Keratinocyte (primary cell): ENCODE data around the gene RAB43. TPM values are rescaled to one million over a fixed set of nuclear protein-coding genes. Genes with fewer than 3 reads are reported as not detected.
A peak's percentile ranks its signal among the peaks of the same experiment; 100 is the strongest.

ENCODE experiments used
- DNase-seq: peaks from one replicate; pipeline ENCODE4 v3.0.0-alpha.2; 2011; ENCODE audit warnings: low read depth, missing footprints, low spot score
- FAIRE-seq: peaks from 2 replicates; lab custom pipeline; 2011; peaks lifted over from hg19 to GRCh38; lab: Jason Lieb, UNC
- H2AFZ ChIP-seq: 2 replicates; pipeline ENCODE4 v1.6.0; 2012; ENCODE audit warnings: low read length, control low read depth, inconsistent platforms; ENCODE audit not compliant: control insufficient read depth
- H3K27ac ChIP-seq: 2 replicates; pipeline ENCODE4 v1.5.1; 2011; ENCODE audit warnings: low read length; ENCODE audit not compliant: control insufficient read depth, insufficient read depth
- H3K27me3 ChIP-seq: 3 replicates; pipeline ENCODE4 v1.6.0; 2011; ENCODE audit warnings: low read length; ENCODE audit not compliant: control insufficient read depth, insufficient read depth; ENCODE audit errors: extremely low read depth
- H3K36me3 ChIP-seq, 2 experiments: 2 replicates in 1 of 2; 3 replicates in 1 of 2; pipeline ENCODE4 v1.5.1; 2011; ENCODE audit warnings: low read length in 2 of 2, mild to moderate bottlenecking in 1 of 2; ENCODE audit not compliant: control insufficient read depth in 2 of 2, insufficient read depth in 2 of 2; ENCODE audit errors: extremely low read depth in 1 of 2
- H3K4me1 ChIP-seq: 3 replicates; pipeline ENCODE4 v1.5.1; 2011; ENCODE audit warnings: low read length; ENCODE audit not compliant: control insufficient read depth, insufficient read depth; ENCODE audit errors: extremely low read depth
- H3K4me2 ChIP-seq: 3 replicates; pipeline ENCODE4 v1.6.0; 2011; ENCODE audit warnings: low read depth, low read length; ENCODE audit not compliant: control insufficient read depth, insufficient read depth; ENCODE audit errors: extremely low read depth
- H3K4me3 ChIP-seq, 3 experiments: fragments of 200-600 bp in 1 of 3; sonication (generic) in 1 of 3; 2 replicates in 2 of 3; 3 replicates in 1 of 3; pipeline ENCODE4 v1.5.1; 2011 to 2016; ENCODE audit warnings: low read length in 3 of 3, mild to moderate bottlenecking in 3 of 3, control low read depth in 2 of 3, inconsistent platforms in 1 of 3, low read depth in 1 of 3, mixed read lengths in 1 of 3, mixed run types in 1 of 3, moderate library complexity in 1 of 3; ENCODE audit not compliant: control insufficient read depth in 2 of 3, insufficient read depth in 2 of 3; ENCODE audit errors: extremely low read depth in 1 of 3
- H3K79me2 ChIP-seq: 2 replicates; pipeline ENCODE4 v1.6.0; 2012; ENCODE audit warnings: low read length; ENCODE audit not compliant: control insufficient read depth, insufficient read depth
- H3K9ac ChIP-seq: 3 replicates; pipeline ENCODE4 v1.6.0; 2011; ENCODE audit warnings: low read length; ENCODE audit not compliant: control insufficient read depth, insufficient read depth; ENCODE audit errors: extremely low read depth
- H3K9me1 ChIP-seq: 3 replicates; pipeline ENCODE4 v1.6.0; 2011; ENCODE audit warnings: low read length; ENCODE audit not compliant: control insufficient read depth, insufficient read depth; ENCODE audit errors: extremely low read depth
- H3K9me3 ChIP-seq: 2 replicates; pipeline ENCODE4 v1.5.1; 2012; ENCODE audit warnings: low read depth, low read length; ENCODE audit not compliant: control insufficient read depth
- H4K20me1 ChIP-seq: 3 replicates; pipeline ENCODE4 v1.6.0; 2011; ENCODE audit warnings: low read length; ENCODE audit not compliant: control insufficient read depth, insufficient read depth; ENCODE audit errors: extremely low read depth
- EZH2 ChIP-seq: IDR thresholded peaks from one replicate; pipeline ENCODE4 v1.6.1; 2012; ENCODE audit warnings: inconsistent platforms, mild to moderate bottlenecking, low read length, moderate library complexity
- dilution Hi-C: fragments of 300-500 bp; cut with MboI; formaldehyde crosslinking; loops from one replicate; pipeline ENCODE4 v1.7.0; 2020; ENCODE audit warnings: low sequenced_read_pairs; ENCODE audit not compliant: extremely low pct_ligation_motif_present
- polyA plus RNA-seq, 5 experiments: library from polyadenylated mRNA; depleted of rRNA in 3 of 5; stranded (reverse) in 3 of 5; stranded (forward) in 1 of 5; unstranded in 1 of 5; fragments of >200 nt; gene quantifications; 1 replicate in 1 of 5; 2 replicates in 3 of 5; 3 replicates in 1 of 5; pipeline versions ENCODE4 v1.2.1 to v1.2.3, GENCODE V29; 2011 to 2012; ENCODE audit warnings: missing spikeins in 2 of 5, low read depth in 1 of 5, low replicate concordance in 1 of 5
- TF ChIP-seq, protein P1 (sequence below), 3 experiments: IDR thresholded peaks in 1 of 3; conservative IDR thresholded peaks in 1 of 3; optimal IDR thresholded peaks in 1 of 3; 2 replicates in 2 of 3; 3 replicates in 1 of 3; pipeline versions ENCODE3 to v1.5.1; 2011; ENCODE audit warnings: low read length in 3 of 3, mild to moderate bottlenecking in 3 of 3, moderate library complexity in 2 of 3, control low read depth in 1 of 3, inconsistent platforms in 1 of 3; ENCODE audit not compliant: insufficient read depth in 2 of 3; ENCODE audit errors: extremely low read depth in 1 of 3

RAB43 gene
- polyA plus RNA-seq, 1 donor (not counting 4 experiments of a cell fraction or from before 2014, with no cell fraction given) = 8.1 TPM

DNA sequence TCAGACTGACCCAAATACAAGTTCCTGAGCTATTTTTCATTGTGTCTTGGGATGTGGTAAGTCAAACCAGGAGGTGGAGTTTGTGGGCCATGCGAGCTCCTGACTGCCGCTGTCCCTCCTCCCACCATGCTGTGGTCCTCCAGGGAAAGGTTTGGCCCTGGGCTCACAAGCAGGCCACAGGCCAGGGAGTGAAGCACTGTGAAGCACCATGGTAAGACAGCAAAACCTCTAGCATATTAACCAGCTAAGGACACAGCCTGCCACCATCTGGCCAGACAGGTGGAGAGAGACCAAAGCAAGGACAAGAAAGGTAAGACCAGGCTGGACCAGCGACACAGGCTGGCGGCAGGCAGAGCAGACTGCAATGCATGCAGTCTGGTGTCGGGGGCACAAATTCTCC lies 15.3 kb downstream of the RAB43 start:
- DNase-seq = no peak
- peaks cover 60% of the 10 kb centered on the region for H3K79me2 ChIP-seq
- dilution Hi-C loops = no loop called here

DNA sequence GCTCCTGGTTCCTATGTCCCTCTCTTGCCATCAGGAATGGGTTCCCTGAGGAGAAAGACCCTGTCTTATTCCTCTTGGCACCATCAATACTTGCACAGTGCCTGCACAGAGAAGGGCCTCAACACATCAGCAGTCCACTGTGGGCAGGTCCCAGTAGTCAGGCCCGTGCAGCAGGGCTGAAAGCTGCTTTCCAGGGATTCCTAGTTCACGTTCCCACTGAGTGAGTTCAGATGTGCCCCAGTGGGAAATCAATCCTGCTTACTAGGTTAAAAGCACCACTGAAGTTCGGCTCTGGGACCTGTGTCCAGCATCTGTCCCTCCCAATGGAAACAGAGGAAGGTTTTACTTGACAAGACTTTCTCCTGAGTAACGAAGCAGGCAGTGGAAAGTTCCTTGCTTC lies 15.7 kb downstream of the RAB43 start:
- DNase-seq (no peak), FAIRE-seq (no peak)
- Histone ChIP-seq H3K9me3 (no peaks in the 10 kb centered on the region), H3K27ac (no peak overlapping the region), H3K9me1 (peaks cover 3% of the 10 kb centered on the region), H3K9ac (no peak overlapping the region), H4K20me1 (peaks cover 9% of the 10 kb centered on the region), H3K4me3 (no peak overlapping the region), H3K4me1 (no peaks in the 10 kb centered on the region), H3K4me2 (no peak overlapping the region), H2AFZ (no peak overlapping the region), H3K79me2 (peaks cover 59% of the 10 kb centered on the region), H3K36me3 (peaks cover 12 to 17% of the 10 kb centered on the region in 2 experiments), H3K27me3 (no peaks in the 10 kb centered on the region)
- dilution Hi-C loops = no loop called here
- TF ChIP-seq EZH2 = no peak
- TF ChIP-seq, protein P1, sequence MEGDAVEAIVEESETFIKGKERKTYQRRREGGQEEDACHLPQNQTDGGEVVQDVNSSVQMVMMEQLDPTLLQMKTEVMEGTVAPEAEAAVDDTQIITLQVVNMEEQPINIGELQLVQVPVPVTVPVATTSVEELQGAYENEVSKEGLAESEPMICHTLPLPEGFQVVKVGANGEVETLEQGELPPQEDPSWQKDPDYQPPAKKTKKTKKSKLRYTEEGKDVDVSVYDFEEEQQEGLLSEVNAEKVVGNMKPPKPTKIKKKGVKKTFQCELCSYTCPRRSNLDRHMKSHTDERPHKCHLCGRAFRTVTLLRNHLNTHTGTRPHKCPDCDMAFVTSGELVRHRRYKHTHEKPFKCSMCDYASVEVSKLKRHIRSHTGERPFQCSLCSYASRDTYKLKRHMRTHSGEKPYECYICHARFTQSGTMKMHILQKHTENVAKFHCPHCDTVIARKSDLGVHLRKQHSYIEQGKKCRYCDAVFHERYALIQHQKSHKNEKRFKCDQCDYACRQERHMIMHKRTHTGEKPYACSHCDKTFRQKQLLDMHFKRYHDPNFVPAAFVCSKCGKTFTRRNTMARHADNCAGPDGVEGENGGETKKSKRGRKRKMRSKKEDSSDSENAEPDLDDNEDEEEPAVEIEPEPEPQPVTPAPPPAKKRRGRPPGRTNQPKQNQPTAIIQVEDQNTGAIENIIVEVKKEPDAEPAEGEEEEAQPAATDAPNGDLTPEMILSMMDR (optimal IDR thresholded peaks at IDR 0.05 in 1 of 3, IDR thresholded peaks at IDR 0.05 in 1 of 3, conservative IDR thresholded peaks at IDR 0.05 in 1 of 3; ENCODE audit: extremely low read depth in 1 of 3, insufficient read depth in 2 of 3, low read length in 3 of 3) = no peak

More for the DNA sequence above, 15.3 kb downstream of the RAB43 start:
- no peak overlapping the region for H3K4me2 ChIP-seq
- no peak overlapping the region for H3K9ac ChIP-seq
- H3K27ac ChIP-seq = no peak overlapping the region
- TF ChIP-seq, protein P1 (optimal IDR thresholded peaks at IDR 0.05 in 1 of 3, IDR thresholded peaks at IDR 0.05 in 1 of 3, conservative IDR thresholded peaks at IDR 0.05 in 1 of 3; ENCODE audit: extremely low read depth in 1 of 3, insufficient read depth in 2 of 3, low read length in 3 of 3) = peak in 1 of 3 experiments; percentile 10
- TF ChIP-seq EZH2 = no peak
- no peaks in the 10 kb centered on the region for H3K4me1 ChIP-seq
- no peaks in the 10 kb centered on the region for H3K9me3 ChIP-seq
- H3K36me3 ChIP-seq = peaks cover 12 to 17% of the 10 kb centered on the region in 2 experiments
- H3K4me3 ChIP-seq = no peak overlapping the region
- H2AFZ ChIP-seq = no peak overlapping the region
- H4K20me1 ChIP-seq = peaks cover 9% of the 10 kb centered on the region
- peaks cover 3% of the 10 kb centered on the region for H3K9me1 ChIP-seq
- H3K27me3 ChIP-seq = no peaks in the 10 kb centered on the region
- FAIRE-seq = no peak
